HG02885 (cell line): ENCODE measurements around the gene SELENOI.
"Not testable (repeated sequence)": the region's sequence is repeated elsewhere in the genome, so short reads cannot be mapped to it uniquely, and the experiment has no call there.

ENCODE experiments used
- ATAC-seq: cut with Tn5 transposase; IDR thresholded peaks from one replicate; pipeline ENCODE4 v1.9.1; 2021; ENCODE audit warnings: mild to moderate bottlenecking; ENCODE audit not compliant: unreplicated experiment, poor library complexity

SELENOI gene, protein sequence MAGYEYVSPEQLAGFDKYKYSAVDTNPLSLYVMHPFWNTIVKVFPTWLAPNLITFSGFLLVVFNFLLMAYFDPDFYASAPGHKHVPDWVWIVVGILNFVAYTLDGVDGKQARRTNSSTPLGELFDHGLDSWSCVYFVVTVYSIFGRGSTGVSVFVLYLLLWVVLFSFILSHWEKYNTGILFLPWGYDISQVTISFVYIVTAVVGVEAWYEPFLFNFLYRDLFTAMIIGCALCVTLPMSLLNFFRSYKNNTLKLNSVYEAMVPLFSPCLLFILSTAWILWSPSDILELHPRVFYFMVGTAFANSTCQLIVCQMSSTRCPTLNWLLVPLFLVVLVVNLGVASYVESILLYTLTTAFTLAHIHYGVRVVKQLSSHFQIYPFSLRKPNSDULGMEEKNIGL

DNA sequence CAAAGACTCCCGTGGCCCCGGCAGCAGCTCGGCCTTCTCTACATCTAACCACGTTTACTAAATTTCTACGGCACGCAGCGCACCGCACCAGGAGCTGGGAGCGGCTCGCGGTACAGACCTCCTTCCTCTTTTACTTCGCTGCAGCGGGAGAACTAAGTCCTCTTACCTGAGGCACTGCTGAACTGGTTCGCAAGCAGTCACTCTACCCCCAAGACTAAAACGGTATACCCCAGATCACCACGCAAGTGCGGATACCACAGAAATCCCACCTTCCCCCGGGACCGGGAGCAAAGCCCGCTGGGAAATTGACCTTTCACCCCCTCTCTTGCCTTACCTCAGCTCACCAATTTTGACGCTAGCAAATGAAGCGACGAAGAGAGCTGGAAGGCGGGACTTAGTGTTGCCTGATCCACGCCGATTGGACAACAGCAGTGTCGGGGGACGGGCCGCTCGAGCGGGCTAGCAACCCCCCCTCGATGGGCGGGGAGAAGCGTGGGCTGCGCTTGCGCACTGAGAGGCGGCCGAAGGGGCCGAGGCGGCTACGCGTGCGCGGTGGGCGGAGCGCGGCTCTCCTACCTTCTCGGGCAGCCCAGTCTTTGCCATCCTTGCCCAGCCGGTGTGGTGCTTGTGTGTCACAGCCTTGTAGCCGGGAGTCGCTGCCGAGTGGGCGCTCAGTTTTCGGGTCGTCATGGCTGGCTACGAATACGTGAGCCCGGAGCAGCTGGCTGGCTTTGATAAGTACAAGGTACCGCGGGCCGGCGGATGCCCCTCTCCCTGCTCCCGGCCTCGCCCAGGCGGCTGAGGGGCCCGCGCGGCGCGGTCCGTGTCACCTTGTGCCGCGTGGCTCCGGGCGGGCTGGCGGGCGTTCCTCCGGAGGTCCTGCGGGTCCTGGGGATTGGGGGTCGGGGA, at the start of gene SELENOI:
Gene SELENOI (plus strand): TSS at position 599 of the 909 bp plus-strand sequence. CDS start 90 bp downstream, at position 689.
- peak; percentile 95 for ATAC-seq

DNA sequence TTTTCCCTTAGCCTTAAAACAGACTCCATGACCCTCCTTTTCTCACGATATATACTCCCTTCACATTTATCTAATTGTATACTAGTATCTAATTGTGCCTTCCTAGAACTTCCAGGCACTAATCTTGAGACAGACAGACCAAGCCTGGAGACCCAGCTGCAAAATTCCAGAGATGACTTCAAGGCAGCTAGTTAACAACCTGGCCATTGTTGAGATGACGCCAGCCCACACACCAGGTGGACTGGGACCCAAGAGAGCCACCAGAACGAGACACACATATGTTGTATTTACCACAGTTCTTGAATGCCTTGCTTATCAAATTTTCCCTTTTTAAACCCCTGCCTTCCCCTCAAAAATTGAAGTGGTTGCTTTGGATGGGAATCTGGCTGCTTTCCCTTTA, 48.9 kb upstream of the SELENOI start:
- ATAC-seq = no peak

DNA sequence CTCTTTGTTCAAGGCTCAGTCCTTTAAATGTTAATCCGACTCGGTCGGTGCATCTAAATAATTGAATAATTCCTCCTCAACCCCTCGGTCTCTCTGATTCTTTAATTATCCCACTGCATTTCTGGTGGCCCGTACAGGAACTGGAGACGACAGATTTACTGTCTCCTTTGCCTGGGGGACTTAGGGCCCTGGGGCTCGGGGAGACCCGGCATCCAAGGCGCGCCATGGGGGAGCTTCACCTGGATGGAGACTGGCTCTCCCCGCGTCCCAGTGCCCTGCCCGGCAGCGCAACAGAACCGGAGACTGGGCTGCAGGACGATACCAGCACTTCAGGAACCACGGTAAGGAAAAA, 47.7 kb upstream of the SELENOI start:
- no peak for ATAC-seq

DNA sequence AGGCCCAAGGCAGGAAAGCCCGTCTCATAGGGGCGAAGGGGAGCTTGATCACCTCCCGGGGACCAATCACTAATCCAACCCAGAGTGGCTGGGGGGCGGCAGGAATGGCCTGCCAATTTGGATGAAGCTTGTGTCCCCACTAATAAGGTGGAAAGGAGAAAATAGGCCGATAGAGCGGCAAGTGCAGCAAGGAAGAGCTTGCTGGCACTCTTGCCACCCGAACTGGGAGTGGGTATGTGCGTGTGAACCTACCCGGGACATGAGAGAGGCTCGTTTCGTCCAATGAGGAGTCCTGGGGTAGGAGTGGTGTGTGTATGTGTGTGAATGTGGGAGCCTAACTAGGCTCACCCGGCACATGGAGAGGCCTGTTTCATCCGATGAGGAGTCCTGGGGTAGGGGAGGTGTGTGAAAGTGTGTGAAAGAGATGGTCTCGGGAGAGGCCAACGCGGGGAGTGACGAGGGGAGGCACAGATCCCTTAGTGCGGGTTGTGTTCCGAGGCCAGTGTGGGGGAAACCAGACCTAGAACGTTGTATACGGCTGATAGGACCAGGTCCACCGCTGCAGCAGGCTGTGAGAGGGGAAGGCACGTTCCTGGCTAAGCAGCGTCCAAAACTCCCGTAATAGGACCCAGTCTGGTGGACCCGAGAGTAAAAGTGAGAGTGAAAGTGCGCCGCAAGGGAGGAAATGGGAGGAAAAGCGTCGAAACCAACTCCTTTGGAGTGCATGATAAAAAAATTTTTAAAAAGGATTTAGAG, 47.1 kb upstream of the SELENOI start:
- no peak for ATAC-seq

DNA sequence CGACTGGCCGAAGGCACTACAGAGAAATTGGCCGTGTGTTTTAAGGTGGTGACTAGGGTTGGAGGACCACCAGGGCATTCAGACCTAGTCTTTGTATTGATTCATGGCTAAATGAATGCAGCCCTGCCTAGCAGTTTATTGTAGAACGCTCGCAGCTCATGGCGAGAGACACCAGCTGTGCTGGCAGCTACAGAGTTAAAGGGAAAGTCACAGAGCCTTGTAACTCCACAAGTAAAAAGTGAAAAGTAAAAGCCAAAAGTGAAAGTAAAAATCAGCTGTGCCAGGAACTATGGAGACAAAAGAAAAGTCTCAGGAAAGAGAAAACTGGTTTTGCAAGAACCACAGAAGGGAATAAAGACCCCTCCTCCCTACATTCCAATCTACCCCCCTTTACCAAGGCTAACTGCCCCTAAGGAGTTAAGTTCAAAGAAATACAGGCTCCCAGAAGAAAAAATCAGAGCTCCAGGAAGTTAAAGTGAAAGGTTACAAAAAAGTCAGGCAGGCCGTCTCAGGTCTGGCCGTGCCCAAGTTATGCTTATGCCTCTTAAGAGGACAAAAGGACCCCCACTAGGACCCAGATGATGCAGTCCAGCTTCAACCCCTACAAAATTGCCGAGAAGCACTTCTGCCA, 46.4 kb upstream of the SELENOI start:
- no peak for ATAC-seq

DNA sequence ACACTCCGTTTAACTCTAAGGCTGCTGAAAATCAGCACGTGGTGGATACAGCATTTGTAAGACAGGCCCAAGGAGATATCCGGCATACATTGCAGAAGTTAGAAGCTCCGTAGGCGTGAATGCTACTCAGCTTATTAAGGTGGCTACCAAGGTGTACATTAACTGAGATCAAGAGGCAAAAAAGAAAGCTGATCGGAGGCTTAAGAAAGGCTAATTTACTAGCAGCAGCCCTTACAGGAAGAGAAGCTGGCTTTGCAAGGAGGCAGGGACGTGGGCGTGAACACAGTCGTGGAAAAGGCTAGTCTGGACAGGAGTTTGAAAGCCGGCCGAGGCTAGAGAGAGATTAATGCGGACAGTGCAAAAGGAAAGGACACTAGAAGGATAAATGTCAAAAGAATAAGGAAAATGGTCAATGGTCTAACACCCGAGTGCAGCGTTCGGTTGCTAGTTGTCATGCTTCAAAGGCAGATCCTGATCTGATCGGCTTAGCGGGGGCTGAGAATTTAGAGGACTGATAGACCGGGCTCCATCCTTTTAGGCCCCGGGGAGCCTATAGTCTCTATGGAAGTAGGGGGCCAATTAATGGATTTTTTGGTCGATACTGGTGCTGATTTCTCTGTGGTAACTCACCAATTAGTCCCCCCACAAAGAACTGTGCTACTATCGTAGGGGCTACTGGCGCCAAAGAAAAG, 45.6 kb upstream of the SELENOI start:
- ATAC-seq = no peak

DNA sequence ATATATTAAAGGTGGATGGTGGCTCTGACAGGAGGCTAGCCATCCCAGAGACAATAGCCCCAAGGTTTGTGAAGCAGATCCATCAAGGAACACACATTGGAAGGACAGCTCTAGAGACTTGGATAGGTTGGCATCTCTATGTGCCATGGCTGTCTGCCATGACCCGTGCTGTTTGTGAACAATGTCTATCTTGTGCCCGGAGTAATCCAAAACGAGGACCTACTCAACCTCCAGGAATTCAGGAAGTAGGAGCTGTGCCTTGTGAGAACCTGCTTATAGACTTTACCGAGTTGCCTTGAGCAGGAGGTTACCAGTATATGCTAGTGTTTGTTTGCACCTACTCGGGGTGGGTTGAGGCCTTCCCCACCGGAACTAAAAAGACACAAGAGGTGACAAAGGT, 43.1 kb upstream of the SELENOI start:
- ATAC-seq = no peak

DNA sequence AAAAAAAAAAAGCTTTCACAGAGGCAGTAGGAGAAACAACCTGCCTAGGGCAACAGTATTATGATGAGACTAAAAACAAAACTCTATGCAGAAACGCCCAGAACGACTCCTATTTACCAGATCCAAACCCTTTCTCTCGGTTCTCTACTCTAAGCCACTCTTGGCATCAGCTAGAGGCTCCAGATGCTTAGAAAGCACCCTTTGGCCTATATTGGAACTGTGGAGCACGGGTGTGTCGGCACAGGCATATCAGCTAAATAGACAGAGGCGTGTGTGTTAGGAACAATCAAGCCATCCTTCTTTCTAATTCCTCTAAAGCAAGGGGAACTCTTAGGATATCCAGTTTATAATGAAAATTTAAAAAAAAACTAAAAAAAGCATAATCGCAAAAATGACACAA, 40.8 kb upstream of the SELENOI start:
- ATAC-seq = not testable (repeated sequence)

DNA sequence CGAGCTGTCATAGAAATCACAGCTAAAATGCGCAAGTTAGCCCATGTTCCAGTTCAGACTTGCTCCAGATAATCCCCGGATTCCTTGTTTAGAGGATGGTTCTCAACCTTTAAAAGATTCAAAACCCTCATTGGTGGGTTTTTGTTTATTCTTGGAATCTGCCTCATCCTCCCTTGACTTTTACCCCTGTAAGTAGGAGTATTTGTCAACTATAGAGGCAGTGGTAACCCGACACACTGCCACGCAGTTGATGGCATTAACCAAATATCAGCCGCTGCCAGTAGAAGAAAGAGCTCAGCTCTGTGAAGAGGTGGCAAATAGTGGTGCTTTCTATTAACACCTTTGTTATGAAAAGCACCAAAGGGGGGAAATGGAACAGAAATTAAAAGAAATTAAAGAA, 40.4 kb upstream of the SELENOI start:
- no peak for ATAC-seq

DNA sequence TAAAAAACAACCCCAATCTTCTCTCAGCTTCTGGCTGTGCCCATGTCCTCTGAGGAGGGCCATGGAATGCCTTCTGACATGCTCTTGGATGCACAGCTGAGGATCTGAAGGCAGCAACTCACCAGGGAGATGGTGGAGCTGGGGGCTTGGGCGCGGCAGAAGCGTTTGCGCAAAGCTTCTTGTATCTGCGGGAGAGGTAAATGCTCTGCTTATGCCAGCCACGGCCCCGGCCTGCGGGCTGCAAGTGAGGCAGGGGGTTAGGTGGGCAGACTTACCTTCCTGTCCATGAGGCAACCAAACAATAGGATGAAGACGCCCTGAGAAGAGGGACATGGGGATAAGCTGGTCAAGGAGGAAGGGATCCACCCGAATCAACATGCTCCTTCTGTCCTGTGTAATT, 36.0 kb upstream of the SELENOI start:
- ATAC-seq = no peak

DNA sequence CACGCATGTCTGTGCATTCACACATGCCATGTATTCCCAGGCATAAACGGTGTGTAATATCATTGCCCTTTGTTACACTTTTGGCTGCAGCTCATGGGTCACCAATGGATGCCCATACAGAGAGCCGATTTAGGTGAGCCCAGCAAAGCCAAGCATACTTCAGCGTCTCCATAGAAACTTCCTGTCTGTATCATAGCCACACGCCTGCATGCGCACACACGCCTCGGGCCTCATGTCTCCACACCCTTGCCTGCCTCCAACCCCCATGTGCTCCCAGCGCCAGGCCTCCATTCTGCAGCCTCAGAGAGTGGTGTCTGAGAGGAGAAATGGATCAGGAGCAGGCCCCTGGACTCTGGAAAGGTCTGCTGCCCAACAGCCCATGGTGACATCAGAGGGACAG, 33.5 kb upstream of the SELENOI start:
- ATAC-seq = no peak

DNA sequence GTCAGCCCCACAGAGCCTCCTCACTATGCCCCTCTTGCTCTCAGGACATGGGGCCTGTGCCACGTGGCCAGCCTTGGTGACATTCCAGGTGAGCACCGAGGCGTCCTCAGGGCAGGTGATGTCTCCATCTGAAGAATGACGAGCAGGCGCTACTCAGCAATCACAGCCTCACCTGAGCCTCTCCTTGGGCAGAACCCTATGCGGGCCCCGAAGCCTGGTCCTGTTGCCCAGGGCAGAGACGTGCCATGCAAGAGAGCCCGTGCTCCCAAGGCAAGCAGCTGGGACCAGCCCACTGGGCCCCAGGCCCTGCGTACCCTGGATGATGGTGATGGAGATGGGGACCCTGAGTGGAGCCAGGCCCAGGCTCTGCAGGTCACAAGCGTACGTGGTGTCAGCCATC, 32.5 kb upstream of the SELENOI start:
- no peak for ATAC-seq

DNA sequence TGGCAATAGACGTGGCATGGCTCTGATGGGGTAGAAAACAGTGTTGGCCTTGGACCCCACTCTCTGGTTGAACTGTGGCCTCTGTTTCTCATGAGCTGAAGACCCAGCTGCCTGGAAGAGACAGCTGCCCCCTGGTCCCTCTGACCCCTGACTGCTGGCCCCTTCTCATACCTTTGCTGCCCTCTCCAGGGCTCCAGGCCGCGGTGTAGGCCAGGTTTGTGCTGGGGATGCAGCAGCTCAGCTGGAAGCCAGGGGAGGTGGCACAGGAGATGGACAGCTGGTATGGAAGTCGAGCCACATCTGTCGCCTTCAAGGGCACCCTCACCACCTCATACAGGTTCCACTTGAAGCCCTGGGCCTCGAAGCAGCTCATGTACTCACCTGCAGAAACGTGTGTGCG, 31.7 kb upstream of the SELENOI start:
- no peak for ATAC-seq

DNA sequence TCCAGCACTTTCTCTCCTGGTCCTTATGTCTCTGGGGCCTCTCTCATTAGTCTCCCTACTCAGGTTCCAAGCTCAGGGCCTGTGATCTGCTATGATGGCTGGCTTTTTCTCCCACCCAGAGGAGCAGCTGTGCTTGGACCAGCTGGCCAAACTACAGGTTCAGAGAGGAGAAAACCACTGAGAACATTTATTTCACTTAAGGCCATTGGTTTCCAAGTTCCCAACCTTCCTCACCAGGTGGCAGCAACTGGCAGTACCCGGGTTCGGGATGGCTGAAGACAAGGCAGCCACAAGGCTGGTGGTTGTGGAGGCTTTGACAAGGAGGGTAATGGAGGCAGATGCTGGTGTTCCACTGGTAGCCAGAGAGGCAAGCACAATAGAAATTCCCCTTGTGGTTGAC, 29.9 kb upstream of the SELENOI start:
- ATAC-seq = no peak

DNA sequence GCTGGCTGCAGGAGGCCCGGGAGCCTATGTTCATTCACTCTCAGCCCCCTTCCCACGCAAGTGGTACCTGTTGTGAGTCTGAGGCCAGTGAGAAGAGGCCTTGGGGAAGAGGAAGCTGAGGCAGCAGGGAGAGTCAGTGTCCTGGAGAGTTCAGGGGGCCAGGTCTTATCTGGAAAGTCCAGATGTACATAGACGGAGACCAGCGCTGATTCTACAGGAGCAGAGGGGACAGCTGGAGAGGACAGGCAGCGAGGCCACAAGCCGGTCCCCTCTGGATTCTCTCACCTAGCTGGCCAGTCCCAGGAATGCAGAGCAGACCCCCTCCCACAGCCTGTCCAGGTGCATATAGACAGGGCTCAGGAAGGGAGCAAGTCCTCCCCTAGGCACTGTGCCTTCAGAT, 29.1 kb upstream of the SELENOI start:
- no peak for ATAC-seq

DNA sequence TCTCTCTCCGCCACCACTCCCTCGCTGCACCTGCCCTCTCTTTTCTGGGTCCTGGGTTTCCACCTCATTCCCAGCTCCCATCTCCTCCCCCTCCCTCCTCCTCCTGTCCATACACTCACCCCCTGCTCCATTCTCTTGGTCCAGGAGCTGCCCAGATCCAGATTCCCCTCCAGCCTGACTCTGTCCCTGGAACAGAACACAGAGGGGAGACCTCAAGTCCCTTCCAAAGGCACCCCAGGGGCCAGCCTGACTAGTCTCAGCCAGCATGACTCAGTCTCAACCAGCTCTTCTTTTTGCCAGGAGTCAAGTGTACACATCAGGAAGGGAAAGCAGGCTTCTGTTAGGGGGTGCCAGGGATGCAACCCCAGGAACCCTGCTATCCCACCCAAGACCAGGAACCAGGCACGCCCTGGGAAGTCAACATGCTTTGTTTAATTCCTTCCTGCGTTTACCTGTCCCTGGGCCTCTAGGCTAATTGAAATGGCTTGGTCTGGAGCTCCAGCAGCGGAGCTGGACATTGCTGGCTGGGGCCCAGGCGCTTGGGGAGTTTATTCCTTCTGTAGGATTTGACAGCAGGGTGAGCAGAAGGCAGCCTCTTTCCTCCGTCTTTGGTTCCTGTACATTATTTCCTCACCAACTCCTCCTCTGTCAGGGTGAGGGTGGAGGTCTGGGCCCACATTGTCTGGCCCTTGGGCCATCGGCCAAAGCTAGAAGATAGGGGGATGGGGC, 28.4 kb upstream of the SELENOI start:
- no peak for ATAC-seq

DNA sequence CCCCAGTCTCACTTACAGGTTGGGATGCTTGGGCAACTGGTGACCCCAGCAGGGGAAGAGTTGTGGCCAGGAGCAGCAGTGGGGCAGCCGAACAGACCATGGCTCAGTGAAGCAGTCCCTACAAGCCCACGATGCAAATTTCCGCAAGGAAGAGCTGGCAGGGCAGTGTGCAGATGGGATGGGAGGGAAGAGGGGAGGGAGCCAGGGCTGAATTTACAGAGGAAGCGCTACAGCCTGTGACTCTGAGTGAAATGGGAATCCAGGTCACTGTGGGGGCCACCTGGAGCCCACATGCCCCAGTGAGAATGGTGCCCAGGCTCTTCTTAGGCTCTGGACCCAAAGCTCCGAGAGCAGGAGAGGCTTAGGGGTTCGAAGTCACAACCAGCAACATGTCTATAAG, 27.0 kb upstream of the SELENOI start:
- no peak for ATAC-seq

DNA sequence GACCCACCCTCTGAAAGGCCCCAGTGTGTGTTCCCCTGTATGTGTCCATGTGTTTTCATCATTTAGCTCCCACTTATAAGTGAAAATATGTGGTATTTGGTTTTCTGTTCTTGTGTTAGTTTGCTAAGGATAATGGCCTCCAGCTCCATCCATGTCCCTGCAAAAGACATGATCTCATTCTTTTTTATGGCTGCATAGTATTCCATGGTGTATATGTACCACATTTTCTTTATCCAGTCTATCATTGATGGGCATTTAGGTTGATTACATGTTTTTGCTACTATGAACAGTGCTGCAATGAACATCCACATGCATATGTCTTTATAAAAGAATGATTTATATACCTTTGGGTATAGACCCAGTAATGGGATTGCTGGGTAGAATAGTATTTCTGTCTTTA, 21.5 kb upstream of the SELENOI start:
- ATAC-seq = not testable (repeated sequence)

DNA sequence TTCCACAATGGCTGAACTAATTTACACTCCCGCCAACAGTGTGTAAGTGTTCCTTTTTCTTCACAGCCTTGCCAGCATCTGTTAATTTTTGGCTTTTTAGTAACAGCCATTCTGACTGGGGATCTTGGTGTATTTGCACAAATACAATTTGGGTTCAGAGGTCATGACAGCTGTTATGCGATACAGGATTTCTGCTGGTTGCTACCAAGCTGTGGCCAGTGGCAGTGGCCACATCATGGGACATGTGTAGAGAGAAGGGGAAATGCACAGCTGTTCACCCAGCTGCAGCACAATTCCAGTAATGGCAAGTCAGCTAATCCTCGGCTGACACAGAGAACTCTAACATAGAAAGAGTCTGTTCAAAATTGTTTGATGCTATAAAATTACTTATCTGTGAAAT, 21.0 kb upstream of the SELENOI start:
- no peak for ATAC-seq
